Choroid plexus epithelial cell (primary cell): ENCODE data around the gene CCT7.

Experiments used
- DNase-seq: peaks from one replicate; pipeline ENCODE4 v3.0.0-alpha.2; 2010; ENCODE audit warnings: low read depth
- H3K4me3 ChIP-seq: 2 replicates; pipeline ENCODE4 v1.5.1; 2011; ENCODE audit warnings: low read depth, mild to moderate bottlenecking, control low read depth, low read length, moderate library complexity
- CTCF ChIP-seq: conservative IDR thresholded peaks from 2 replicates; pipeline ENCODE4 v1.5.1; 2011; ENCODE audit warnings: low read depth, mild to moderate bottlenecking, control low read depth, inconsistent platforms, low read length, moderate library complexity

Gene CCT7

GRCh38 chr2:73295751-73296400, 61.8 kb downstream of the CCT7 start:
- DNase-seq: no peak
- no peak for TF ChIP-seq CTCF
- H3K4me3 ChIP-seq: no peak overlapping the region

- peak; percentile 27 for DNase-seq
- no peak for TF ChIP-seq CTCF
- H3K4me3 ChIP-seq: no peak overlapping the region
These were observed 63.0 kb downstream of the CCT7 start for GRCh38 chr2:73297151-73297559.

- no peak overlapping the region for H3K4me3 ChIP-seq
- DNase-seq: no peak
- TF ChIP-seq CTCF: no peak
These were observed 63.5 kb downstream of the CCT7 start for GRCh38 chr2:73297586-73297985.

- H3K4me3 ChIP-seq: no peak overlapping the region
- no peak for TF ChIP-seq CTCF
- no peak for DNase-seq
These were observed 66.8 kb downstream of the CCT7 start for GRCh38 chr2:73300926-73301325.

DNA sequence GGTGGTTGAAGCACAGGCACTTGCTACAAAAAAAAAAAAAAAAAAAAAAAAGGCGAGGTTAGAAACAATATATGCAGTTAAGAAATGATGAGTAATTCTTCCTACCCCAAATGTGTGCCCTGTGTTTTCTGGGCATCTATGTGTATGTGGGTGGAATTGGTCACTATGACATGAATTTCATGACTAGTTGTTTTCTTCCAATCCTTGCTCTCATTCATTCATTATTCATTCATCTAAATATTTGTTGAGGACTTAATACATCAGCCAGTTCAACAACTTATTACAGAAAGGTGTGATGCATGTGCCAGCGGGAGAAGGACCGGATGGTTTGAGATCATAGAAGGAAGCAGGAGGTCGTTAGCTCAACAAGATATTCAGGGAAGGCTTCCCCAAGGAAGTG, 67.5 kb downstream of the CCT7 start:
- no peak for DNase-seq
- H3K4me3 ChIP-seq: no peak overlapping the region
- no peak for TF ChIP-seq CTCF
